GM10266 (cell line): Measurements from ENCODE around the gene GGTLC2.
A peak's percentile ranks its signal among the peaks of the same experiment; 100 is the strongest.

Experiments
- DNase-seq: peaks from one replicate; pipeline ENCODE4 v3.0.0; 2012; ENCODE audit errors: extremely low spot score
- CTCF ChIP-seq: IDR thresholded peaks from 2 replicates; pipeline ENCODE4 v1.5.1; 2012; ENCODE audit warnings: mild to moderate bottlenecking, low read depth; ENCODE audit not compliant: control insufficient read depth, insufficient read depth; ENCODE audit errors: missing control alignments

The GGTLC2 gene

DNA sequence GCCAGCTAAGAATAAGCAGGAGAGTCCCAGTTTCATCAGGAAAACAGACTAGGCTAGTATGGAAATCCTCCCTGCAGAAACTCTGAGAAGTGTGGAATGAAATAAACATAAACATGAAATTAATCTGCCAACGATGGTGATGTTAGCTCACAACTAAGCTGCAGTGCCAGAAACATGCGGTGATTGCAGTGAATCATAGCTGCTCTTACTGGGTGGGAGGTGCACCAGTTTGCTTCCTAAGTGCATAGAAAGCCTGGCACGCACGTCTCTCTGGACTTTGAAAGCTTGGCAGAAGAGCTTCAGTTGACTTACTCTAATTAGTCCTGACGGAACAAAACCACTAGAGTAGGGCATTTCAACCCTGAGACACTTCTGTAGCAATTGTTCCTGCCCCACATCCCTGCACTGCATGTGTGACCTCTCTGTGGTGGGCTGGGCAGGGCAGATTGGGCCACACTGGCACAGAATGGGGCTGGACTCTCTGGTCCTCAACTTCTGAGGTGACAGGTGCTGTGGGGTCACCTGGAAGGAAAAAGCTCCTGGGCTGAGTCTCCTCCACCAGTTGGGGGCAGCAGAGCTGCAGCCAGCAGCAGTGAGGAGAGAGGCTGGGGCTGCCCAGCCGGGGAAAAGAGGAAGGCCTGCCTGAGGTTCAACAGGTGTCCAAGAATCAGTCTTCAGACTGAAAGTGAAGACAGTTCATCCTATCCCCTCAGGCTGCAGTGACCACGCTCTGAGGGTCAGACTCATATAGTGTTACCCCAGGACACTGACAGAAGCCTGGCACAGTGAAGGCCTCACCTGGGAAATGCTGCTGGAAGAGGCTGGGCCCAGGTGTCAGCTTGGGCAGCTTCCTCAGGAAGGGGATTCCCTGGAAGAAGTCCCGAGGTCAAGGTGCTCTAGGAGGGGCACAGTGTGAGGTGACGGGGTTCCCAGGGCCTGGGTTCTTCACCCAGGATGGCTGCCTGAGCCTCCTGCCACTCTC lies 40.5 kb downstream of the GGTLC2 start:
- peak; percentile 66 for TF ChIP-seq CTCF
- DNase-seq: peak; percentile 23

GRCh38 chr22:22685586-22685985 lies 41.2 kb downstream of the GGTLC2 start:
- no peak for TF ChIP-seq CTCF

DNA sequence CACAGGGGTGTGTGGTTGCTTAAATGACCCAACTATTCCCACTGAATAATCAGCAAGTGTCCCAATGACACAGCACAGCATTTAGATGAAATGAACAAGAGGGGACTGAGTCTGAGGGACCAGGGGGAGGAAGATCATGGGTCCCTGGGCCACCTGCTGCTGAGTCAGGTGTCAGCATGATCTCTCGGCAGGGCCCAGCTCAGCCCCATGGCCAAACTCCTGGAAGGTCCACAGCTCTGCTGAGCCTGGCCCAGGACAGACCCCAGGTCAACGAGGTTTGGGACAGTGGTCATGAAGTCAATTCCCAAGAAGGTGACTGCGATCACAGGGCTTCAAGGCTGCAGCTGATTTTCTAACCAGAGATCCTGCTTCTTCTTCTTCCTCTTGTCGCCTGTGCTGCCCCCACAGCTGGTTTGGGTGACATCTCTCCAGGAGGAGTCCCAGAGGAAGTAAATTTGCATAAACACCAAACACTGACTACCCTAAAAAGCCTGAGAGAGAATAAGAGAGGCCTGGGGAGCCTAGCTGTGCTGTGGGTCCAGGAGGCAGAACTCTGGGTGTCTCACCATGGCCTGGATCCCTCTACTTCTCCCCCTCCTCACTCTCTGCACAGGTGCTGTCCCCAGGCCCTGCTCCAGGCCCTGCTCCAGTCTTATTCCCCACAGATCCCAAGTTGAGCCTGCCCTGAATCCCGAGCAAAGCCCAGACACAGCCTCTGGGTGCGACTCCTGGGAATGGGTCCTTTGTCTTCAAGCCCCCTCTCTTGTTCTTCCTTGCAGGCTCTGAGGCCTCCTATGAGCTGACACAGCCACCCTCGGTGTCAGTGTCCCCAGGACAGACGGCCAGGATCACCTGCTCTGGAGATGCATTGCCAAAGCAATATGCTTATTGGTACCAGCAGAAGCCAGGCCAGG lies 42.0 kb downstream of the GGTLC2 start:
- DNase-seq: peak; percentile 30

More at GRCh38 chr22:22685586-22685985, 41.2 kb downstream of the GGTLC2 start:
- no peak for DNase-seq

- peak; percentile 31 for DNase-seq
- TF ChIP-seq CTCF: peak; percentile 76
Observed at GRCh38 chr22:22687638-22688500, 43.5 kb downstream of the GGTLC2 start.

DNA sequence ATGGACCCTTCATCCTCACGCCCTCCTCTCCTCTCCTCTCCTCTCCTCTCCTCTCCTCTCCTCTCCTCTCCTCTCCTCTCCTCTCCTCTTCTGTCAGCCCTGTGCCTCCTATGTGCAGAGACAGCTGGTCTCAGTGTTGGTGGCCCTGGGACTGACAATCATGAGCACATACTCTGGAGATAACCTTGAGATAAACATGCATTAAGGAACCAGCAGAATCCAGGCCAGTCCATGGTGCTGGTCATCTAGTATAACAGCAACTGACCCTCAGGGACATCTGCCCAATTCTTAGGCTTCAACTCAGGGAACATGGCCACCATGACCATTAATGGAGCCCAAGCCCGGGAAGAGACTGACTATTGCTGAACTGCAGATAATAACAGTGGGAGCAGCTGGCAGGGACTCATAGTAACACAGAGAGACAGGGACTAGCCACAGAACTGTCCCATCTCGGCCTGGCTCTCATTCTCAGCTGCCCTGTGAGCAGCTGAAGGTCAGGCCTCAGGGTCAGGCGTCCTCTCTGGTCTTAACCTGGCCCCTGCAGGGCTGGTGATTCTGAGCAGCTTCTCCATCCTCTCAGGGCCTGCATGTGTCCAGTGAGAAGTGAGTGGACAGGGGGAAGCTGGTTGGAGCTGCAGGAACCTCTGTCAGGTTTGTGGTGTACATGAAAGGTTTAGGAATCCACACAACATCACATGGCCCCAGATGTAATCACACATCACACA lies 45.4 kb downstream of the GGTLC2 start:
- no peak for TF ChIP-seq CTCF
- DNase-seq: no peak

DNA sequence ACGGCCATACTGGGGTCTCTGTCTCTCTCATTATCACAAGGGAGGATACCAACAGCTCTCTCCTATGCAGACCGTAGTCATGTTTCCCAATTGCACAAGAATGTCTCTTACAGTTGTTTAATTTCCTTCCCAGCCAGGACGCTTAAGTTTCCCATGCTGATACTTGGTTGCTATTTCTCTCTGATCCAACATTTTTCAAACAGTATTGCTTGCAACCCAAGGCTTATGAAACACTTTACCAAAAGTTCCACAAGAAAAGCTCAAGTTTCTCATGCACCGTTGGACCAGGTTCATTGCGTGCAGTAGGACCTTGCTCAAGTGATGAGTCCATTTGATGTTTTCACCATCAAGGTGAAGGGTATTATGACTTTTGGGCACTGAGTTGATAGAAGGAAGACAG lies 46.6 kb downstream of the GGTLC2 start:
- TF ChIP-seq CTCF: no peak
- no peak for DNase-seq
